HG03066 (cell line): Measurements from ENCODE around the gene KDM5C.

ENCODE experiments used
- ATAC-seq: cut with Tn5 transposase; IDR thresholded peaks from one replicate; pipeline ENCODE4 v1.9.1; 2021; ENCODE audit warnings: low read depth; ENCODE audit not compliant: unreplicated experiment

The KDM5C gene

GRCh38 chrX:53251307-53251706 is 26.3 kb upstream of the KDM5C start:
- ATAC-seq = no peak

GRCh38 chrX:53250556-53250955 is 25.5 kb upstream of the KDM5C start:
- ATAC-seq = no peak

DNA sequence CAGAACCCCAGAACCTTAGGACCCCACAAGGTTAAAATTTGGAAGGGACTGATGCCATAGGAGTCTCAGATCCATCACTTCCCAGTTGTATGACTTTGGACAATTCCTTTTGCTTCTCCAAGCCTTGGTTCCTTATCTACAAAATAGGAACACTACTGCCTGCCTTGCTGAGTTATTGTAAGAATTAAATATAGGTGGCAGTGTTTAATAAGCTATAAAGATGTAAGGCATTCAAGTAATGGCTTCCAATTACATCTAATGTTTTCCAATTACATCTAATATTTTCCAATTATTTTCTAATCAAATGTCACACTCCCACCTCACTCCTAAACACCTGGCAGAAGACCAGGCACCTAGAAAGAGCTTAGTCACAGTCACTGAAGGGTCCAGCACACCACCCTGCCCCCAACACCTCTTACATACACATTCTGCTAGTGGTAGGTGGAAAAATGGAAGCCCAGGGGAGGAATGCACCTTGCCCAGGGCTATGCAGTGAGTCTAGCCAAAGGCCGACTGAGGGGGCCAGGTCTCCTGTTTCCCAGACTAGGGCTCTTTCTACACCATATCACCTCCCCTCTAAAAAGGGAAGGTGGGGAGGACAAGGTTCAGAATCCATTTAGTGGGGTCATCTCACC is 24.5 kb upstream of the KDM5C start:
- no peak for ATAC-seq

GRCh38 chrX:53247928-53248327 is 22.9 kb upstream of the KDM5C start:
- no peak for ATAC-seq

- ATAC-seq = no peak
These were observed 21.2 kb upstream of the KDM5C start for GRCh38 chrX:53246231-53246630.

DNA sequence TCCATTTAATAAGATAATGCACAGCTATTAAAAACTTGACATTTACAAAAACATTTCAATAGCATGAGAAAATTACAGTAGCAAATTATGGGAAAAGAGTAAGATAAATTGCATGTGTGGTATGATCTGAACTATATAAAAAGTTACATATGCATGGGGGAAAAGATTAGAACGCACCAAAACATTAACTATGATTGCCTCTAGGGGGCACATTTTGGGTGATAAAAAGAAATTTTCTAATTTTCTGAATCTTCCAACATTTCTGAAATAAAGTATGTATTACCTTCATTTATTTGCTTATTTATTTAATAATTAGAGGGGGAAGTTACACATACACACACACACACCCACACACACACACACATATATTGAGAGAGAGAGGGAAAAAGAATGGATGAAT is 19.6 kb upstream of the KDM5C start:
- no peak for ATAC-seq

- ATAC-seq = no peak
These were observed 17.3 kb upstream of the KDM5C start for GRCh38 chrX:53242310-53242709.

DNA sequence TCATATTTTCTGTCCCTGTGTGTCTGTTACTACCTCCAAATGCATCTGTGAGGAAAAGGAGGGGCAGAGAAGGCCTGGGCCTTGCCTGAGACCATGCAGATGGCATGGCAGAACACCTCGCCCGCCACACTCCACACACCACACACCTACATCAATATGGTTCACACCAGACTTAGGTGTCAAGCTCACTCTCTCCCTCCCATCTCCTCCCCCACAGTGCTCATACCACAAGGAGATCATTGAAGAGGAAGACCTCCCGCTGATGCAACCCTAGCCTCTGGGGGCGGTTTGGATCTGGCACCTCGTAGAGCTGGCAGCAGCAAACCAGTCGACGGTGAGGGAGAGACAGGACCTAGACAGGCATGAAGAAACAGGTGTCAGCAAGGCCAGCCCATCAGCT is 16.6 kb upstream of the KDM5C start:
- ATAC-seq = no peak

DNA sequence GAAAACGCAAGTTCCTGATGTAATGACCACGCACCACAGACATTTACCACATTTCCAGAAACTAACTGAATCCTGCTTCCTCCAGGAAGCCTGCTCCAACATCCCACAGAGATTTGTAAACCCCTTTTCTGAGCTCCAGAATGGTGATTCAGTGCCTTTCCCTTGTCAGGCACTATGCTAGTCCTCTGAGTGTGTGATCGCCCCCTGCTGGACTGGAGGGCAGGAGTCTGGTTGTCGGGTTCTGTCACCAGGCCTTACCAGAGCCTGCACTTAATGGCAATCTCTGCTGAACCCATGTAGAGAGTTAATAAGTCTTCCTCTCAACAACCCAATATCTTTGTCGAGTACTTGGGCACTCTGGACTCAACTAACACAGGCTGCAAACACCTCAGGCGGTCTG is 14.5 kb upstream of the KDM5C start:
- no peak for ATAC-seq

DNA sequence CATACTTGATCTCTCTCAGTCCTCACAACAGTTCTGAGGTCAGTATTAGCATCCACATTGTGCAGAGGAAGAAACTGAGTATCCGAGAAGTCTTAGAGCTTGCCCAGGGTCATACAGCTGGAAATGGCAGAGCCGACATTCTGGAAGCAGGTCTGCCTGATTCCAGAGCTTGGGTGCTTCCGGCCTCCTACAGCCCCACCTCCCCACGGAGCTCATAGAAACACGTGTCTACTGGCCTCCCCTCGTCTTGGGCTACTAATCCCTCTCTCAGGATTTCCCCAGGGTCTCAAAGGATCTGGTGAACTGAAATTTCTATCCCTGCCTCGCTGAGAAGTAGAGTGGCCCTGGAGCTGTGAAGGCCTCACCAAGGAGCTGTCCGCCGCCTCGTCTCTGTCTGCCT is 12.0 kb upstream of the KDM5C start:
- ATAC-seq = no peak

DNA sequence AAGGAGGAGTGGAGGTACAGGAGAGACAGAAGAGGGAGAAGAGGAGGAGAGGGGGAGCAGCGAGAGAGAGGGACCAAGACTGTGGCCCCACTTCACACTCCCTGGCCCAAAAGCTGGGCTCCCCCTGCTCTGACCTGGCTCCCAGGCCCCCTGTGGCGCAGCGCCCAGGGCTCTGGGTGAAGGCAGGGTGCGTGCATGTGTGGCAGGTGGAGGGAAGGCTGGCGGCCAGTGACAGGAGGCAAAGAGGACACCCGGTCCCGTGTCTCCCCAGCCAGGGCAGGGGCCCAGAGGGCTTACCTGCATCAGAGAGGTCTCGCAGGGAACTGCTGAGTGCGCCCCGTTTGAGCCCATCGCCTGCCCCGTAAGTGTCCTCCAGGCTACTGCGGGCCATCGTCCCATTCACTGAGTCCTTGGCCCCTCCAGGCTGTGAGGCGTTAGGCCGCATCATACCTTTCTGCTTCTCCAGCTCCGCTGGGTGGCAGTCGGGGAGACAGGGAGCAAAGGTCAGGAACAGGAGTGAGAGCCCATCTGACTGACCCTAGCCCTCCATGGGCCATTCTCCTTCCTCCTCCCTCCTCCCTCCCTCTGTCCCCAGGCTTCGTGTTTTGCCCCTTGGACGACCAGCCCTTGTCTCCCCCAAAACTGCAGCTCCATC is 11.1 kb upstream of the KDM5C start:
- no peak for ATAC-seq

GRCh38 chrX:53235566-53235965 is 10.6 kb upstream of the KDM5C start:
- no peak for ATAC-seq

DNA sequence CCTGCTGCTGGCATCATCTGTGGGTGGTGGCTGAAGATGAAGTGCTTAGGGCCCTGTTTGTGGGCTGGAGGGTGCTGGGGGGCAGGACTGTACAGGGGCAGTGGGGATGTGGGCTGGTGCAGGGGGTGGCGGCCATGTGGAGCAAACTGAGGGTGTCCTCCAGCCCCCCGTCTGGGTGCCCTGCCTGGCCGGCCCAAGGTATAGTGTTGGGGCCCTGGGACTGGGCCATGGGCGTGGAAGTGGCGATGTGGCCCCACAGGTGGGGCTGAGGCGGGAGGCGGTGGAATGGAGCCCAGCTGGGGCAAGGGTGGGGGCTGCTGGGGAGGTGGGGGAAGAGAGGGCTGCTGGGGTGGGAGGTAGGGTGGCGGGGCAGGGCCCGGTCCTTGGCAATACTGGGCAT is 9.5 kb upstream of the KDM5C start:
- no peak for ATAC-seq

- no peak for ATAC-seq
These were observed 8.5 kb upstream of the KDM5C start for GRCh38 chrX:53233536-53233935.

GRCh38 chrX:53230116-53230515 is 5.1 kb upstream of the KDM5C start:
- no peak for ATAC-seq

DNA sequence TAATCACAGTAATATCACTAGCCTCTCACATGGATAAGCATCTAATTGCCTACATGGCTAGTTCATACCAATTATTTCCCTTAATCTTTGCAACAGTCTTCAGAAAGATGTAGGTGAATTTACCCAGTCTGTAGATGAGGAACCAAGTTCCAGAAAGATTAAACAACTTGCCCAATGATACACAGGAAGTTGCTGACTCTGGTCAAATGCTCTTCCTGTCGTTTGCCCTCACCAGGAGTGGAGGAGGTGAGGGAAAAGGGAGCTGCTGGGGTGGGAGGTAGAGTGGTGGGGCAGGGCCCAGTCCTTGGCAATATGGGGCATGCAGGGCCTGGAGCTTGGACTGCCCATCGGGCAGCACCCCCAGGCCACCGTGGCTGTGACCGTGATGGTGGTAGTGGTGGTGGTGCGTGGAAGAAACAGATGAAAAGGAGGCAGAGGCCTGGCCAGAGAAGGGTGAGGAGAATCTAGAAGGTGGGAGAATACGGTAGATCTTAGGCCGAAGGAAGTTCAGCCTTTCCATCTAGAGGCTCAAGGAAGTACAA is 2.3 kb upstream of the KDM5C start:
- no peak for ATAC-seq

- no peak for ATAC-seq
These were observed 800 bp downstream of the KDM5C start for GRCh38 chrX:53223955-53224859.

DNA sequence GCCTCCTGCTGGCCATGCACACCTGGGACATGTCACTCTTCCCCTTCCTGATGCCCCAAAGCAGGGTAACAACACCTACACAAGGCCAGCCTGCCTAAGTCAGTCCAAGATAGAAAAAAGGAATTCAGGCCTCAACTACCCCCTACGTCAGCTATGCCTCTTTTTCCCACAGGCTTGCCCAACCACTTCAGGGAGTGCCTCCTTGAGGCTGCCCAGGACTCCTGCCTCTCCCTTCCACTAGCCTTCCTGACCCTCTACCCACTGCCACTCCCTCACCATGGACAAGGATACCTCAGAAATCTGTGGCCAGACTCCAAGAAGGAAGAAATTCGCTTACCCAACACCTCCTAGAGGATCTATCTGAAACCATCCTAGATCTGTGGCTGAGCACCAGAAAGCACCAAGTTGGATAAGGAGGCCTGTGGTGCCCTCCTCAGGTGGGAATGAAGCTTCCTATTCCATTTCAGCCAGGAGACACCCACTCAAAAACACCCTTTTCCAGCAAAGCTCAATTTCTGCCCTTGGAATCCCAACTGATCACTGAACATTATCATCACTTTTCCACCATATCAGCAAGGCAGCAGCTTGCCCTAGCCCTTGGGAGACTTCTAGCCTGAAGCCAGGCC is 1.8 kb downstream of the KDM5C start:
- ATAC-seq = no peak

- no peak for ATAC-seq
These were observed 13.5 kb downstream of the KDM5C start for GRCh38 chrX:53211391-53211978.

- no peak for ATAC-seq
These were observed 28.3 kb downstream of the KDM5C start for GRCh38 chrX:53196678-53197077.

GRCh38 chrX:53195401-53195800 is 29.6 kb downstream of the KDM5C start:
- no peak for ATAC-seq
